ENCODE data around the gene CLN5. TPM values are rescaled to one million over a fixed set of nuclear protein-coding genes. Genes with fewer than 3 reads are reported as not detected.

Gene CLN5
- total RNA-seq, 2 experiments from 2014 or later = 10.5 to 12.7 TPM

DNA sequence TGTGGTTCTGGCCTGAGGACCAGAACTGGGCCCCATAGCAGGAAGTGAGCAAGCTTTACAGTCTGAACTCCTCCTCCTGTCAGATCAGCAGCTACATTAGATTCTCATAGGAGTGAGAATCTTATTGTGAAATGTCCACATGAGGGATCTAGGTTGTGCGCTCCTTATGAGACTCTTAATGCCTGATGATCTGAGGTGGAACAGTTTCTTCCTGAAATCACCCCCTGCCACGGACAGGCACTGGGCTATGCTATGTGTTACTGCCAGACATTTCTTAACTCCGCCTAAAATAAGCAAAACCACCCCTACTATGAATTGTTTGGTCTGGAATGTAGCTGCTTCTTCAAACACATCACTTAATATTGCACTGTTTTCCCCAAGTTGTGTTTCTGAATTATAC is 30.5 kb downstream of the CLN5 start:
- peaks cover 20% of the 10 kb centered on the region for H3K36me3 Mint-ChIP-seq
- peaks cover 5% of the 10 kb centered on the region for H3K27me3 Mint-ChIP-seq
- H3K4me3 Mint-ChIP-seq = no peak overlapping the region
- H3K9me3 Mint-ChIP-seq = no peaks in the 10 kb centered on the region
- H3K27ac Mint-ChIP-seq = peak overlapping the region; percentile 68
- peaks cover 60% of the 10 kb centered on the region for H3K4me1 Mint-ChIP-seq
- no peak for DNase-seq

DNA sequence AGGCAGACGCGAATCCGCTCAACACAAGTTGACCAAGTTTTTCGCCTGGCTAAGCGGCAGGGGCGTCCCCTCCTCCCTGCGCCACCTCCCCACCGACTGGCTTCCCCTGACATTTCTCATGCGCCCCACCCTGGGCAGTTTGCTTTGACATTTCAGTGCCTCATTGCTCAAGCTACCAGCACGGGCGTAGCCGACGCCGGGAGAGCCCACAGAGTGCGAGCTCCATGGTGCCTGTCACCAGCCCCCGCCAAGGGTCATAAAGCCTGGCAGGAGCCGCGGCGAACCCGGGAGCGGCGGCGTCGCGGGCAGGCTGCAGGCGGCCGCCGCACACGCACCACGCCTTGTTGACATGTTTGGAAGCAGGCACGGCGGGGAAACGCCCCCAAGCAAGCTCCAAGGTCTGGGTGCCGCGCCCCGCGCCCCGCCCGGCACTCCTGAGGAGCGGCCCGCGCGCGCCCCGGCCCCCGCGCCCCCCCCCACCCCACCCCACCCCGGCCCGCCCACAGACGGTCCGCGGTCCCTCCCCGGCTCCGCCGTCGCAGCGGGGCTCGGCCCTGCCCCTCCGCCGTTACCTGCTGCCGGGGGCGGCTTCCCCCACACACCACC is 34.5 kb downstream of the CLN5 start:
- Mint-ChIP-seq H3K27ac (peak overlapping the region; percentile 86), H3K27me3 (peaks cover 5% of the 10 kb centered on the region), H3K4me3 (peak overlapping the region; percentile 95), H3K9me3 (peaks cover 2% of the 10 kb centered on the region), H3K4me1 (peaks cover 47% of the 10 kb centered on the region), H3K36me3 (peaks cover 21% of the 10 kb centered on the region)
- DNase-seq = peak; percentile 80

DNA sequence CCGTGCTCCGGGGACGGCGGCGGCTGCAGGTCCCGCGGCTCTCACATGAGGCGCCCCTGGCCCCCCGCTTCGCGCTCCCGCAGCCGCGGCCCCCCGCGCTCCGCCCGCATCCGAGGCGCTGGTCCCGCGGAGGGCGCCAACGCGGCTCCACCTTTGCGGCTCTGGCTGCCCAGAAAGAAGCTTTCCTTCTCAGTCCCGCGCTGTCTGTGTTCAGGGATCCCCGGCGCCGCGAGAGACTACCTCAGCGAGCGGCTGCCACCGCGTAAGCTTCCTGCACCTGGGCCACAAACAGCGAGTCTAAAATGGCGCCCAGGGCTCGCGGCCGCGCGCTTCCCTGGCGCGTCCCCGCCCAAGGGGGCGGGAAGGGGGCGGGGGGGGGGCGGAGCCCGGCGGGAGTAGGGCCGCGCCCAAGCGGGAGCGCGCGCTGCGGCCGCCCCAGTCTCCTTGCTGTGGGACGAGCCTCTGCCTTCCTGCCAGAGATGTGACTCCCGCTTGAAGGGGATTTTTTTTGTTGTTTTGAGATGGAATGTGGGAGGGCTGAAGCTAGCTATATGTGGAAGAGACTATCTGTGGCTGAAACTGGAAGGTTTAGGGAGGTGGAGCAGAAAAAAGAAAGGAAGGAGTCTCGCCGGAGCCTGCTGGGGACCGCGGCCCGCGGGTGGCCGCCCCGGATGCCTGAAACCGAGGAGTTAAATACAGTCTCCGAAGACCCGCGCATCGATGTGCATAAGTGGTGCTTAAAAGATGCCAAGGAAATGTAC is 35.2 kb downstream of the CLN5 start, which contains the start of gene FBXL3:
Gene FBXL3 (minus strand): TSS at position 299 of the 761 bp plus-strand sequence. CDS start 5,299 bp downstream, outside the sequence.
- Mint-ChIP-seq H3K9me3 (peaks cover 2% of the 10 kb centered on the region), H3K4me1 (peaks cover 46% of the 10 kb centered on the region), H3K27me3 (peaks cover 5% of the 10 kb centered on the region), H3K4me3 (peak within 1 kb of the TSS; percentile 95), H3K27ac (peak within 1 kb of the TSS; percentile 97), H3K36me3 (peaks cover 17% of the 10 kb centered on the region)
- DNase-seq = peak; percentile 85

DNA sequence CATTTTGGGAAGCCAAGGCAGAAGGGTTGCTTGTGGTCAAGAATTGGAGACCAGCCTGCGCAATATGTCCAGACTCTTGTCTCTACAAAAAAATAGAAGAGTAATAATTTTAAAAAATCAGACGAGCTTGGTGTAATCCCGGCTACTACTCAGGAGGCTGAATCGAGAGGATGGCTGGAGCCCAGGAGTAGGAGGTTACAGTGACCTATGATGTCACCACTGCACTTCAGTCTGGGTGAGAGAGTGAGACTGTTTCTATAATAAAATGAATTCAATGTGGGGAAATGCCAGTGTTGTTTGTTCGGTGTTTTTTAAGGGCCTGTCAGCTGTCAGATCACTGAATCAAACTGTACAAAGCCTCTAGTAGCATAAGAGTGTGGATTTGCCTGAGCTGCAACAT is 36.3 kb downstream of the CLN5 start:
- peaks cover 5% of the 10 kb centered on the region for H3K27me3 Mint-ChIP-seq
- peaks cover 8% of the 10 kb centered on the region for H3K36me3 Mint-ChIP-seq
- no peak overlapping the region for H3K27ac Mint-ChIP-seq
- peaks cover 34% of the 10 kb centered on the region for H3K4me1 Mint-ChIP-seq
- H3K9me3 Mint-ChIP-seq = peaks cover 2% of the 10 kb centered on the region
- peak overlapping the region; percentile 95 for H3K4me3 Mint-ChIP-seq
- no peak for DNase-seq

DNA sequence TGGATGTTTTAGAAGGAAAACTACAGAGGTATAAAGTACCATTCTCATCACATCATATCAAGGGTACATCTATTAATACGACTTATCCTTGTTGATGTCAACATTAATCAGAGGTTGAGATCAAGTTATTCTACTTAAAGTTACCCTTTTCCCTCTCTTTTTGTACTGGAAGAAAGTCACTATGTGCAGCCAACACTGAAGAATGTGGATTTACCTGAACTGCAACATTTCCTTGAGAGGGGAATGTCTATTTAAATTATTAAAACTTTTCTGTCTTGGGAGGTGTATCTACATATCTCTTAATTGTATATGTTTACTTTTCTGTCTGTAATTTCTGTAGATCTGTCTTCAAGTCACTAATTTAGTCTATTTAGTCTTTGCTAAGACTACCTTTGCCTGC is 37.6 kb downstream of the CLN5 start:
- no peak for DNase-seq
- H3K27me3 Mint-ChIP-seq = peaks cover 5% of the 10 kb centered on the region
- H3K36me3 Mint-ChIP-seq = peaks cover 5% of the 10 kb centered on the region
- peaks cover 23% of the 10 kb centered on the region for H3K4me1 Mint-ChIP-seq
- H3K4me3 Mint-ChIP-seq = no peak overlapping the region
- peaks cover 2% of the 10 kb centered on the region for H3K9me3 Mint-ChIP-seq
- H3K27ac Mint-ChIP-seq = no peak overlapping the region

DNA sequence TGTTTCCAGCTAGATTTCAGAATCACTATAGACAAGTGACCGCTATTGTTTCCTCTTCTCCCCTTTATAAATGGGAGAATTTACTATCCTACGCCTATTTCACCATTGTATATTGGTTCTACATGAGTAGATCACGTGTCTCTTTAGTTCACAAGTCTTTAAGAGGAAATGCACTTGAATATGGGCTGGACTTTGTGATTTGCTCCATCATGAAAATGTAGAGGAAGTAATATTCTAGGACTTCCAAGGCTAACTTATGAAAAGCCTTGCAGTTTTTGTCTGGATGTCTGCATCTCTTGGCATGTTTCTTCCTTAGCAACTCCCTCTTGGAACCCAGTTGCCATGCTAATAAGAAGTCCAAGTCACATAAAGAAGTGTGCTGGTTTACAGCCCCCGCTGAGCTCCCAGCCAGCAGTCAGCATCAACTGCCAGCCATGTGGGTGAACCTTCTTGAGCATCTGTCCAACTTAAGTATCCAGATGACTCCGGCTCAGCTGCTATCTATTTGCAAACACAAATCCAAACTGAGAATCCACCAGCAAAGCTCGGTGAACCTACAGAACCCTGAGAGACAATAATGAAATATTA is 39.9 kb downstream of the CLN5 start:
- peaks cover 17% of the 10 kb centered on the region for H3K4me1 Mint-ChIP-seq
- H3K9me3 Mint-ChIP-seq = peaks cover 2% of the 10 kb centered on the region
- DNase-seq = no peak
- peaks cover 5% of the 10 kb centered on the region for H3K27me3 Mint-ChIP-seq
- no peak overlapping the region for H3K27ac Mint-ChIP-seq
- H3K4me3 Mint-ChIP-seq = no peak overlapping the region
- H3K36me3 Mint-ChIP-seq = peaks cover 2% of the 10 kb centered on the region

DNA sequence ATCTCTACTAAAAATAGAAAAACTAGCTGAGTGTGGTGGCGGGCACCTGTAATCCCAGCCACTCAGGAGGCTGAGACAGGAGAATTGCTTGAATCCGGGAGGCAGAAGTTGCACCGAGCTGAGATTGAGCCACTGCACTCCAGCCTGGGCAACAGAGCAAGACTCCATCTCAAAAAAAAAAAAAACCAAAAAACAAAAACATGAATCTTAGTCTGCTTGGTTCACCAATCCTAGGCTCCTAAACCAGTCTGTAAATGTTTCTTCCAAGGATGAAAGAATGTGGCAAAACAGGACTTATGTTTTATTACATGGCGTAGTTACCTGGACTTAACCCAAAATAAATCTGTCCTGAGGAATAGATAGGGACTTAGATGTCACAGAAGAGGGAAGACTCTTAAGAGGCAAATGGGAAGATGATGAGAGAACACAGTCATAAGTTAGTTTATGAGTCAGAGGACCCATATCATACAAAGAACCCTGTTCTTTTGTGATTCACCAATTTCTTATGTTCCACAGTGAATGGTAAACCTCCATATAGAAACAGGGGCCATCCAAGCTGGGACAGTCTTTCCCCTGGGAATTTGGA is 41.9 kb downstream of the CLN5 start:
- H3K4me3 Mint-ChIP-seq = no peak overlapping the region
- no peak for DNase-seq

DNA sequence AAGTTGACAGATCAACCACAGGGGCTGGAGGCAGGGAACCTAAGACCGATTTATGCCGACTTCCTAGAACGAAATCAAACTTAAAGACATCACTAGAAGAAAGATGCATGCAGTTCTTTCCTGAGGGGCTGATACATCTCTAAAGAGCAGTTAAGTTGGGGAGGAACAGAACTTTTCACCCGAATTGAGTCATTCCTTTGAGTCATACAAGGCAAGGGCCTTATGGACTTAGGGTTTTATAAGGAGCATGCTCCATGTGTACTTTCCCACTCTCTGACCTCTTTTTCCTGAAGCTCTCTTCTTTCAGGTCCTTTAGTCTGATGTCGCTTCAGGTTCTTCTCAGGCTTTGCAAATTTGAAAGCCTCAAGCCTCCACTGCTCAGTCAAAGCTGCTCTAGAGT is 43.0 kb downstream of the CLN5 start:
- peaks cover 8% of the 10 kb centered on the region for H3K4me1 Mint-ChIP-seq

More for the DNA sequence above, 41.9 kb downstream of the CLN5 start:
- H3K4me1 Mint-ChIP-seq = peaks cover 10% of the 10 kb centered on the region
- no peak overlapping the region for H3K27ac Mint-ChIP-seq
- H3K9me3 Mint-ChIP-seq = peaks cover 2% of the 10 kb centered on the region
- H3K36me3 Mint-ChIP-seq = peaks cover 2% of the 10 kb centered on the region
- H3K27me3 Mint-ChIP-seq = no peaks in the 10 kb centered on the region

DNA sequence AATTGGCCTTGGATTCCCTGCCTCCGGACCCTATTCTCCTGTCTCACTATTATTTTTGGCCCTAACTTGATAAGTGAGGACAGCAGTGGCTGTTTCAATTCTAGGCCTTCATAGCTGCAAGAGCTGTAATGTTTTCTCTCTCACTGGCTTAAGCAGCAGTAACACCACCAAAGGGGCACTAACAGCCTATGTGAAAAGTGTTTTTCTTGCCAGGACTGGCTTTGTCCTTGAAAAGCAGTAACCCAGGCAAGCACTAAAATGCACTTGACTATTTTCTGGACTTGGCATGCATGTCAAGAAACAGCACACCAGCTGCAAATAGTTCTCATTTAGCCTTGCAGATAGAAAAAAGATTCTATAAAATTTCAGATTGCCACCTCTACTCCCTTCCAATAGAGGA is 44.4 kb downstream of the CLN5 start:
- H3K36me3 Mint-ChIP-seq = no peaks in the 10 kb centered on the region
- peaks cover 8% of the 10 kb centered on the region for H3K4me1 Mint-ChIP-seq
- H3K4me3 Mint-ChIP-seq = no peak overlapping the region
- DNase-seq = no peak
- H3K9me3 Mint-ChIP-seq = no peaks in the 10 kb centered on the region
- no peaks in the 10 kb centered on the region for H3K27me3 Mint-ChIP-seq
- no peak overlapping the region for H3K27ac Mint-ChIP-seq

More for the DNA sequence above, 43.0 kb downstream of the CLN5 start:
- Mint-ChIP-seq H3K27me3 (no peaks in the 10 kb centered on the region), H3K27ac (no peak overlapping the region), H3K36me3 (peaks cover under 1% of the 10 kb centered on the region), H3K9me3 (peaks cover under 1% of the 10 kb centered on the region), H3K4me3 (no peak overlapping the region)
- DNase-seq = no peak

DNA sequence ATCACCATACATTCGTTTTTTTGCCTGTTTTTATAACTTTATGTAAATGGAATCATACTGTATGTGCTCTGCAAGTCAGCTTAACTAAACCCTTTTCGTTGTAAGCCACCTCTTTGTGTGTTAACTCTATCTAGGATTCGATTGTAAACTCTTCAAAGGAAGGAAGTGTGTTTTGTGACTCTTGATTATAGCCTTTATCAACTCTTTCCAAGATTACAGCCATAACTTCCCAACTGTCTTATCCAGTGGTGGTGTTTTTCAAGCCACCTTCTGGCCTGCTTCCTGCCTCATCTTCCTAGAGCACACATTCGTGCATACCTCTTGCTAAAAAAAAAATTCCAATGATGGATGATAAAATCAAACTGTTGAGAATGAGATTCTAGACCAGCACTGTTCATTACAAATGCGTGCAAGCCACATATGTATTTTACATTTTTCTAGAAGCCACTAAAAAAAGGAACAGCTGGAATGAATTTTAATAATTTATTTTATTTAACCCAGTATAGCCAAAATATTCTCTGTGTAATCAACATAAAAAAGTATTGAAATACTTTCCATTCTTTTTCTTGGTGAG is 47.1 kb downstream of the CLN5 start:
- no peak overlapping the region for H3K4me3 Mint-ChIP-seq
- peaks cover 4% of the 10 kb centered on the region for H3K4me1 Mint-ChIP-seq
- H3K36me3 Mint-ChIP-seq = peaks cover 5% of the 10 kb centered on the region
- no peaks in the 10 kb centered on the region for H3K9me3 Mint-ChIP-seq
- H3K27me3 Mint-ChIP-seq = no peaks in the 10 kb centered on the region
- DNase-seq = no peak
- no peak overlapping the region for H3K27ac Mint-ChIP-seq

DNA sequence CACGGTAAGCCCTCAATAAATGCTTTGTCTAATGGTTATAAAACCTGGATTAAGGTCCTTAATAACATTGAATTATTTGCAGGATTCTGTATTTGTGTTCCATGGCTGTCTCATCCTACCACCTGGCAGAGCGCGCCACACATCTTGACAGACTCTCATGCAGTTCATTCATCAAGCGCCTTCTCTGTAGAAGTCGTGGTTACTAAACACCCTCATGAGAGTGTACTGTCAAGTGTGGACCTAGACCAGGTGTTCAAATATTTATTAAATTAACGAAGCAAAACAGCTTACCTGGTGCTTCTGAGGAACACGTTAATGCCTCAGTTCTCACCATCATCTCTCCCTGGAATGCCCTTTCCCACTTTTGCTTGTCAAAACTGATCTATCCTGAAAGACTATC is 48.2 kb downstream of the CLN5 start:
- Mint-ChIP-seq H3K27ac (no peak overlapping the region), H3K4me1 (peaks cover 2% of the 10 kb centered on the region), H3K9me3 (no peaks in the 10 kb centered on the region), H3K27me3 (no peaks in the 10 kb centered on the region), H3K36me3 (peaks cover 8% of the 10 kb centered on the region), H3K4me3 (no peak overlapping the region)
- no peak for DNase-seq

DNA sequence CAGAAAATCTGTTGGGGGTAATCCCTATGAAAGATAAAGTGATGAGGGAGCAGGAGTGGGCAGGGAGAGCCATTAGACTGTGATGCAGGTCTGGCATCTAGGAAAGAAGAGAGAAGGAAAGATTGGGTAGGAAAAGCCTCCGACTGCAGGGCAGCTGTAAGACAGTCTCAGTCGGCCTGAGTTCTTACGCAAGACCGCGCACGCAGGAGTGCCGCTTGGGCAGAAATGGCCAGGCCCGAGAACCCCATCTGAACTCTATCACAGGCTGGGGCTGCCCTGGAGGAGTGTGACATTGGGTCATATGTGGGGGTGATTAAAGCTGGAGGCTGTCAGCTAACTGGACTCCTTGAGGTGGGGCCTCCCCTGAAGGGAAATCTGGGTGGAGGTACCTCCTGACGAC is 49.0 kb downstream of the CLN5 start:
- peaks cover 2% of the 10 kb centered on the region for H3K4me1 Mint-ChIP-seq
- peak overlapping the region; percentile 1 for H3K27ac Mint-ChIP-seq
- no peak overlapping the region for H3K4me3 Mint-ChIP-seq
- H3K27me3 Mint-ChIP-seq = no peaks in the 10 kb centered on the region
- DNase-seq = no peak
- H3K36me3 Mint-ChIP-seq = peaks cover 10% of the 10 kb centered on the region
- no peaks in the 10 kb centered on the region for H3K9me3 Mint-ChIP-seq

DNA sequence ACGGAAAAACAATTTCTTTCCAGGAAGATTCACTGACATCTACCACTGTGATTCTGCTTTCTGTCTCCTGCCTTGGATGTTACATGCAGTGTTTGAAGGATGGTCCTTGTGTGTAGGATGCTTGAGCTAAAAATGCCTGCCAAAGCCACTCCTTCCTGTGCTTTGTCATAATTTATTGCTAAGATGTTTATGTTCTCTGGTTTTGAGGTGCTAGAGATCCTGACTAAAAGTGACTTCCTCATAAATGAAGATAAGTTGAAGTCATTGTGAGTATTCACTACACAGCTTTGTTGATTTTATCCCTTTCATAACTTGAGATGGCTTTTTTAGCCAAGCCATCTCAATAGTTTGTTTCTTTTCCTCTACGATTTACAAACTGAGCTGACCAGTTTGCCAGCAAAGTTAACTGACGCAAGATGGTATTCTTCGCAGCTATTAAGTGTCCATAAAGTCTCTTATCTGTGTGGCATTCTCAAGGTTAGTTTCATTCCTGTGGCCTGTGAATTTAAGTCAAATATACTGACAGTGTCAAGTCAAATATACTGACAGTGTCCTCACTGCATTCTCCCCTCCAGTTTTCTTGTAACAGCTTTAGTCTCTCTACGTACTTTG is 50.8 kb downstream of the CLN5 start:
- H3K27me3 Mint-ChIP-seq = no peaks in the 10 kb centered on the region
- H3K27ac Mint-ChIP-seq = peak overlapping the region; percentile 8
- H3K36me3 Mint-ChIP-seq = peaks cover 21% of the 10 kb centered on the region
- H3K4me3 Mint-ChIP-seq = no peak overlapping the region
- H3K4me1 Mint-ChIP-seq = peaks cover 8% of the 10 kb centered on the region
- no peaks in the 10 kb centered on the region for H3K9me3 Mint-ChIP-seq
- no peak for DNase-seq

DNA sequence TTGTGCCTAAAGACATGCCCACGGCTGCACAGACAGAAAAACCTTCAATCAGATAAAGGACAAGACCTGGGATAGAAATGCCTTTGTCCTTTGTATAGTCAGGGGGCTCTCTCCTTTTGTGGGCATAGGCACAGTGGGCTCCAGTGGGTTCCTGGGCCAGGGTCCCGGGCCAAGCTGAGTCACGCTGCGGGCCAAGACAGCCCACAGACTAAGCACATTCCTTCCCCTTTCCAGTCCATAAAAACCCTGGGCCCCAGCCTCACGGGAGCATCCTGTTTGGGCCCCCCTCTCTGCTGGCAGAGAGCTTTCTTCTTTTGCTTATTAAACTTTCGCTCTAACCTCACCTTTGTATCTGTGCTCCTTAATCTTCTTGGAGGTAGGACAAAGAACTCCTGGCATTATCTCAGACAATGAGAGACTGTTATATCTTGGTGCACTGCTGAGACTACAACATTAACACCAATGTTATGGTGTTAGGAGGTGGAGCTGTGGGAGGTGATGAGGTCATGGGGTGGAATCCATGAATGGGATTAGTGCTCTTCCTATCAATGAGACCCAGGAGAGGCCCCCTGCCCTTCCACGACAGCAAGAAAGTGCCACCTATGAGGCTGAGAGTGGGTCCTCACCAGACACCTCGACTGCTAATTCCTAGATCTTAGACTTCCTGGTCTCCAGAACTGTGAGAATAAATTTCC is 55.9 kb downstream of the CLN5 start:
- Mint-ChIP-seq H3K27ac (peak overlapping the region; percentile 44), H3K36me3 (peaks cover 56% of the 10 kb centered on the region), H3K4me1 (peaks cover 10% of the 10 kb centered on the region), H3K4me3 (no peak overlapping the region), H3K9me3 (no peaks in the 10 kb centered on the region), H3K27me3 (no peaks in the 10 kb centered on the region)
- DNase-seq = no peak
